ENCODE measurements around the gene CTTN. TPM values are rescaled to one million over a fixed set of nuclear protein-coding genes. Genes with fewer than 3 reads are reported as not detected.

The CTTN gene
- total RNA-seq, 1 donor from 2014 or later, result 307 TPM

DNA sequence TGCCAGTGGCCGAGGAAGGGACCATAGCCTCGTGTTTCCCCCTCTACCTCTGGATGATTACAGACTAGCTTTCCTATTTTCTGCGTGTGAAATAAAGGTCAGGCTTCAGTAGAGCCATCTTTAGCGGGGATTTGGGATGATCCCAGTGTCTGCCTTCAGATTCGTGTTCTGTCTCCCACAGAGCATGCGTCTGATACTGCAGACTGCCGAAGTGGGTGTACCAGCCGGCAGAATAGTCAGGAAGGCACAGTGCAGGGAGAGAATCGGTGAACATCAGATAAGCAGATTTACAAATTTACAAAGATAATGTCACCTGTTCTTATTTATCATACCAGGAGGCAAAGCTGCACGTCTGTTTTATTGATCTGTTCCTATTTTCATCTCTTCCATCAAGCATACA is 11.1 kb downstream of the CTTN start:
- TF ChIP-seq, protein P1, sequence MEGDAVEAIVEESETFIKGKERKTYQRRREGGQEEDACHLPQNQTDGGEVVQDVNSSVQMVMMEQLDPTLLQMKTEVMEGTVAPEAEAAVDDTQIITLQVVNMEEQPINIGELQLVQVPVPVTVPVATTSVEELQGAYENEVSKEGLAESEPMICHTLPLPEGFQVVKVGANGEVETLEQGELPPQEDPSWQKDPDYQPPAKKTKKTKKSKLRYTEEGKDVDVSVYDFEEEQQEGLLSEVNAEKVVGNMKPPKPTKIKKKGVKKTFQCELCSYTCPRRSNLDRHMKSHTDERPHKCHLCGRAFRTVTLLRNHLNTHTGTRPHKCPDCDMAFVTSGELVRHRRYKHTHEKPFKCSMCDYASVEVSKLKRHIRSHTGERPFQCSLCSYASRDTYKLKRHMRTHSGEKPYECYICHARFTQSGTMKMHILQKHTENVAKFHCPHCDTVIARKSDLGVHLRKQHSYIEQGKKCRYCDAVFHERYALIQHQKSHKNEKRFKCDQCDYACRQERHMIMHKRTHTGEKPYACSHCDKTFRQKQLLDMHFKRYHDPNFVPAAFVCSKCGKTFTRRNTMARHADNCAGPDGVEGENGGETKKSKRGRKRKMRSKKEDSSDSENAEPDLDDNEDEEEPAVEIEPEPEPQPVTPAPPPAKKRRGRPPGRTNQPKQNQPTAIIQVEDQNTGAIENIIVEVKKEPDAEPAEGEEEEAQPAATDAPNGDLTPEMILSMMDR (IDR thresholded peaks at IDR 0.05), result no peak
- H3K4me1 Mint-ChIP-seq (ENCODE audit: low read depth), result peaks cover 7% of the 10 kb centered on the region
- DNase-seq (ENCODE audit: low spot score), result no peak
- H3K4me3 Mint-ChIP-seq (ENCODE audit: unreplicated experiment), result no peak overlapping the region
- H3K27ac Mint-ChIP-seq (ENCODE audit: unreplicated experiment), result no peak overlapping the region
- peaks cover 45% of the 10 kb centered on the region for H3K36me3 Mint-ChIP-seq (ENCODE audit: low read depth)
- no peaks in the 10 kb centered on the region for H3K9me3 Mint-ChIP-seq (ENCODE audit: low read depth)
- H3K27me3 Mint-ChIP-seq (ENCODE audit: low read depth), result no peaks in the 10 kb centered on the region

DNA sequence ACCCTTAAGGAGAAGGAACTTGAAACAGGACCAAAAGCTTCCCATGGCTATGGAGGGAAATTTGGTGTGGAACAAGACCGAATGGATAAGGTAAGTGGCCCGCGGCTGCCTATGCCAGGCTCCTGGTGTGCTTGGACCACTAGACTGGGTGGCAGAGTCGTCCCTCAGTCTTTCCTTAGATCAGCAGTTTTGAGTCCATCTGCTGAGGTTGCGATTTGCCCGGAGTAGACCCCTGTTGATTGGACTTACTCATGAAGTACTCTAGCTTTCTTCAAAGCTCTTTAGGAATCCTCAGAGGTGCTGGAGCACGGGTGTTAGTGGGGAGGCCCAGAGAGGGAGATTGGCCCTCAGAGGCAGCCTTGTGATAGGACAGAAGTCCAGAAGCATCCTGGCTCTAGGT is 11.5 kb downstream of the CTTN start:
- no peak for DNase-seq (ENCODE audit: low spot score)
- Mint-ChIP-seq H3K4me1 (ENCODE audit: low read depth) (peaks cover 11% of the 10 kb centered on the region), H3K9me3 (ENCODE audit: low read depth) (no peaks in the 10 kb centered on the region), H3K27ac (ENCODE audit: unreplicated experiment) (no peak overlapping the region), H3K27me3 (ENCODE audit: low read depth) (no peaks in the 10 kb centered on the region), H3K4me3 (ENCODE audit: unreplicated experiment) (no peak overlapping the region), H3K36me3 (ENCODE audit: low read depth) (peaks cover 47% of the 10 kb centered on the region)
- TF ChIP-seq, protein P1 (IDR thresholded peaks at IDR 0.05), result no peak

DNA sequence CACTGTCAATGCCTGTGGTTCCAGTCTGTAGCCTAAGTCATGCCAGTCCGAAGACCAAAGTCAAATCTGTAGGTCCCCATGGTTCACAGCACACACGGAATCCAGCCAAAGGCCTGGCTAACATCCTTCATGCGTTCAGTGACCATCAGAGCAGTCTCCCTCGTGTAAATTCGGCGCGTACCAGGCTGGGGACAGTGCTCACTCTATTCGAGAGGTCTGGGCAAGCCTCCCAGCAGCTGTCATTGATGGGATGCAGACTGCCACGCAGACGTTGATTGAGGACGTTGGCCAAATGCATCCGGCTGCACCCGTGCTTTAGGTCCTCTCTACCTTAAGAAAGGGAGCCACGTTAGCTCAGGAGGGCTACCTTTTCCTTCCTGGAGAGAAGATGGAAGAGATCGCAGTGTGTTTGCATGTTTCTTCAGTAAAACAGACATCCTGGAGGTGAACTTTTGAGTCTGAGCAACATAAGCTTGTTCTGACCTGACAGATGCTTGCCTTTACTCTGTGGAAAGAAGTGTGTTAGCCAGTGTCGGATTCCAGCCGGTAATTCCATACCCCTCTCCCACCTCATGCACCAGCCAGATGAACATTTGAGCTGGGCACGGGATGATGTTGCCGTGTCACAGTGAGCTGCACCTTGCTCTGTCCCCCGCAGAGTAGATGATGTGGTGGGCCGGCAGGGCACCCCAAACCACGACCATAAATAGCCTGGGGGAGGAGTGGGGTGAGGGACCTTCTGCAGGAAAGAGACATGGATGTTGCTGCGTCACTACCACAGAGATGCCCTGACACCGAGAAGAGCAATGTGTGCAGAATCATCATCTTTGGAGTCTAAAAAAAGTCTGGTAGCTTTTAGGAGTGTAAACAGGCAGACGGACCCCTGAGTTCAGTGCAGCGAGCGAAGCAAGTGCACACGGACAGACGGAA is 12.2 kb downstream of the CTTN start:
- peaks cover 13% of the 10 kb centered on the region for H3K4me1 Mint-ChIP-seq (ENCODE audit: low read depth)
- H3K36me3 Mint-ChIP-seq (ENCODE audit: low read depth), result peaks cover 51% of the 10 kb centered on the region
- TF ChIP-seq, protein P1 (IDR thresholded peaks at IDR 0.05), result no peak
- no peak overlapping the region for H3K4me3 Mint-ChIP-seq (ENCODE audit: unreplicated experiment)
- H3K27me3 Mint-ChIP-seq (ENCODE audit: low read depth), result no peaks in the 10 kb centered on the region
- no peak for DNase-seq (ENCODE audit: low spot score)
- H3K9me3 Mint-ChIP-seq (ENCODE audit: low read depth), result no peaks in the 10 kb centered on the region
- no peak overlapping the region for H3K27ac Mint-ChIP-seq (ENCODE audit: unreplicated experiment)

- Mint-ChIP-seq H3K36me3 (ENCODE audit: low read depth) (peaks cover 56% of the 10 kb centered on the region), H3K9me3 (ENCODE audit: low read depth) (no peaks in the 10 kb centered on the region), H3K4me1 (ENCODE audit: low read depth) (peaks cover 21% of the 10 kb centered on the region), H3K27me3 (ENCODE audit: low read depth) (no peaks in the 10 kb centered on the region), H3K27ac (ENCODE audit: unreplicated experiment) (no peak overlapping the region), H3K4me3 (ENCODE audit: unreplicated experiment) (no peak overlapping the region)
- TF ChIP-seq, protein P1 (IDR thresholded peaks at IDR 0.05), result no peak
- peak; percentile 71 for DNase-seq (ENCODE audit: low spot score)
These were observed 13.6 kb downstream of the CTTN start for GRCh38 chr11:70411713-70412452.

GRCh38 chr11:70413151-70413550 is 14.8 kb downstream of the CTTN start:
- peak; percentile 82 for DNase-seq (ENCODE audit: low spot score)

More at GRCh38 chr11:70413151-70413550, 14.8 kb downstream of the CTTN start:
- Mint-ChIP-seq H3K4me3 (ENCODE audit: unreplicated experiment) (no peak overlapping the region), H3K4me1 (ENCODE audit: low read depth) (peaks cover 21% of the 10 kb centered on the region), H3K9me3 (ENCODE audit: low read depth) (no peaks in the 10 kb centered on the region), H3K27me3 (ENCODE audit: low read depth) (no peaks in the 10 kb centered on the region), H3K36me3 (ENCODE audit: low read depth) (peaks cover 55% of the 10 kb centered on the region), H3K27ac (ENCODE audit: unreplicated experiment) (no peak overlapping the region)
- TF ChIP-seq, protein P1 (IDR thresholded peaks at IDR 0.05), result no peak
